Measurements from ENCODE around the gene PSME3IP1. TPM values are rescaled to one million over a fixed set of nuclear protein-coding genes. Genes with fewer than 3 reads are reported as not detected.

The PSME3IP1 gene
- total RNA-seq, 5 donors from 2014 or later (not counting 1 experiment from before 2014, with no cell fraction given), result 132 to 145 (median 144) TPM

- no peak overlapping the region for H3K4me3 ChIP-seq (ENCODE audit: control insufficient read depth in 1 of 2, extremely low read depth in 1 of 2, low read length in 1 of 2)
- POLR2A ChIA-PET, result no interaction called here
- Mint-ChIP-seq H3K4me1 (peaks cover 11 to 17% (median 17%) of the 10 kb centered on the region in 3 donors), H3K9me3 (no peaks in the 10 kb centered on the region), H3K27ac (no peak overlapping the region), H3K4me3 (no peak overlapping the region), H3K36me3 (no peaks in the 10 kb centered on the region), H3K27me3 (no peaks in the 10 kb centered on the region)
- ATAC-seq (replicated peaks in 1 of 4), result no peak
- peaks cover 0 to 20% of the 10 kb centered on the region in 2 experiments for H3K4me1 ChIP-seq (ENCODE audit: control insufficient read depth in 1 of 2, extremely low read depth in 1 of 2, insufficient read depth in 2 of 2, low read length in 2 of 2)
- H3K36me3 ChIP-seq (ENCODE audit: control insufficient read depth in 2 of 2, extremely low read depth in 1 of 2, insufficient read depth in 1 of 2, low read length in 1 of 2), result no peaks in the 10 kb centered on the region
- H3K9me3 ChIP-seq, result no peaks in the 10 kb centered on the region
- CTCF ChIA-PET, result no interaction called here
- WGBS (ENCODE audit: insufficient coverage), result no CpG with 5 or more reads among the region's 1 CpG
- H3K27ac ChIP-seq (ENCODE audit: low read length), result no peak overlapping the region
- no peaks in the 10 kb centered on the region for H3K27me3 ChIP-seq (replicated peaks in 1 of 2; ENCODE audit: control insufficient read depth in 2 of 2, extremely low read depth in 1 of 2, insufficient read depth in 2 of 2, low read length in 1 of 2)
- DNase-seq, result no peak
Observed at GRCh38 chr16:57108432-57108831, 77.4 kb downstream of the PSME3IP1 start.

GRCh38 chr16:57107321-57107922 lies 78.4 kb downstream of the PSME3IP1 start:
- DNase-seq, result no peak
- Mint-ChIP-seq H3K9me3 (no peaks in the 10 kb centered on the region), H3K27me3 (no peaks in the 10 kb centered on the region), H3K27ac (no peak overlapping the region), H3K4me1 (peaks cover 12 to 17% (median 17%) of the 10 kb centered on the region in 3 donors), H3K36me3 (no peaks in the 10 kb centered on the region), H3K4me3 (no peak overlapping the region)
- WGBS (ENCODE audit: insufficient coverage), result 88% methylated on average over 8 of the region's 9 CpGs
- POLR2A ChIA-PET, result no interaction called here
- Histone ChIP-seq H3K27me3 (replicated peaks in 1 of 2; ENCODE audit: control insufficient read depth in 2 of 2, extremely low read depth in 1 of 2, insufficient read depth in 2 of 2, low read length in 1 of 2) (no peaks in the 10 kb centered on the region), H3K9me3 (no peaks in the 10 kb centered on the region), H3K4me3 (ENCODE audit: control insufficient read depth in 1 of 2, extremely low read depth in 1 of 2, low read length in 1 of 2) (no peak overlapping the region), H3K27ac (ENCODE audit: low read length) (no peak overlapping the region), H3K4me1 (ENCODE audit: control insufficient read depth in 1 of 2, extremely low read depth in 1 of 2, insufficient read depth in 2 of 2, low read length in 2 of 2) (peaks cover 0 to 20% of the 10 kb centered on the region in 2 experiments), H3K36me3 (ENCODE audit: control insufficient read depth in 2 of 2, extremely low read depth in 1 of 2, insufficient read depth in 1 of 2, low read length in 1 of 2) (no peaks in the 10 kb centered on the region)
- CTCF ChIA-PET, result interaction anchor here in 1 of 2 donors (0.6 kb wide), 1 partner anchor 18 kb away, joined by 3 read pairs; no protein-coding TSS in a partner anchor
- no peak for ATAC-seq (replicated peaks in 1 of 4)

GRCh38 chr16:57106767-57107166 lies 79.1 kb downstream of the PSME3IP1 start:
- no peak overlapping the region for H3K27ac Mint-ChIP-seq
- no peak overlapping the region for H3K4me3 Mint-ChIP-seq
- H3K27me3 Mint-ChIP-seq, result no peaks in the 10 kb centered on the region
- ChIA-PET CTCF (interaction anchor here (0.5 to 0.6 kb wide), 2 partner anchors 18 to 1634 kb away, joined by 3 read pairs; no protein-coding TSS in a partner anchor), POLR2A (no interaction called here)
- H3K36me3 Mint-ChIP-seq, result no peaks in the 10 kb centered on the region
- H3K27ac ChIP-seq (ENCODE audit: low read length), result no peak overlapping the region
- no peaks in the 10 kb centered on the region for H3K9me3 ChIP-seq
- ATAC-seq (replicated peaks in 1 of 4) (no peak), DNase-seq (no peak)
- H3K9me3 Mint-ChIP-seq, result no peaks in the 10 kb centered on the region
- peaks cover 12 to 17% (median 17%) of the 10 kb centered on the region in 3 donors for H3K4me1 Mint-ChIP-seq
- H3K36me3 ChIP-seq (ENCODE audit: control insufficient read depth in 2 of 2, extremely low read depth in 1 of 2, insufficient read depth in 1 of 2, low read length in 1 of 2), result no peaks in the 10 kb centered on the region
- WGBS (ENCODE audit: insufficient coverage), result 100% methylated on average over 1 of the region's 2 CpGs
- H3K4me3 ChIP-seq (ENCODE audit: control insufficient read depth in 1 of 2, extremely low read depth in 1 of 2, low read length in 1 of 2), result no peak overlapping the region
- no peaks in the 10 kb centered on the region for H3K27me3 ChIP-seq (replicated peaks in 1 of 2; ENCODE audit: control insufficient read depth in 2 of 2, extremely low read depth in 1 of 2, insufficient read depth in 2 of 2, low read length in 1 of 2)
- H3K4me1 ChIP-seq (ENCODE audit: control insufficient read depth in 1 of 2, extremely low read depth in 1 of 2, insufficient read depth in 2 of 2, low read length in 2 of 2), result peaks cover 0 to 20% of the 10 kb centered on the region in 2 experiments

GRCh38 chr16:57105184-57105583 lies 80.7 kb downstream of the PSME3IP1 start:
- H3K27ac ChIP-seq (ENCODE audit: low read length), result no peak overlapping the region
- H3K36me3 ChIP-seq (ENCODE audit: control insufficient read depth in 2 of 2, extremely low read depth in 1 of 2, insufficient read depth in 1 of 2, low read length in 1 of 2), result no peaks in the 10 kb centered on the region
- H3K9me3 Mint-ChIP-seq, result no peaks in the 10 kb centered on the region
- ChIA-PET CTCF (no interaction called here), POLR2A (no interaction called here)
- no peaks in the 10 kb centered on the region for H3K27me3 ChIP-seq (replicated peaks in 1 of 2; ENCODE audit: control insufficient read depth in 2 of 2, extremely low read depth in 1 of 2, insufficient read depth in 2 of 2, low read length in 1 of 2)
- no peak overlapping the region for H3K4me3 Mint-ChIP-seq
- H3K4me1 ChIP-seq (ENCODE audit: control insufficient read depth in 1 of 2, extremely low read depth in 1 of 2, insufficient read depth in 2 of 2, low read length in 2 of 2), result peaks cover 0 to 20% of the 10 kb centered on the region in 2 experiments
- H3K4me3 ChIP-seq (ENCODE audit: control insufficient read depth in 1 of 2, extremely low read depth in 1 of 2, low read length in 1 of 2), result no peak overlapping the region
- 84% methylated on average over 3 of the region's 7 CpGs for WGBS (ENCODE audit: insufficient coverage)
- H3K27me3 Mint-ChIP-seq, result no peaks in the 10 kb centered on the region
- H3K27ac Mint-ChIP-seq, result no peak overlapping the region
- DNase-seq, result no peak
- H3K9me3 ChIP-seq, result no peaks in the 10 kb centered on the region
- no peaks in the 10 kb centered on the region for H3K36me3 Mint-ChIP-seq
- ATAC-seq (replicated peaks in 1 of 4), result no peak
- peaks cover 12 to 23% (median 17%) of the 10 kb centered on the region in 3 donors for H3K4me1 Mint-ChIP-seq

- H3K4me1 ChIP-seq (ENCODE audit: control insufficient read depth in 1 of 2, extremely low read depth in 1 of 2, insufficient read depth in 2 of 2, low read length in 2 of 2), result peaks cover 0 to 20% of the 10 kb centered on the region in 2 experiments
- no peaks in the 10 kb centered on the region for H3K27me3 ChIP-seq (replicated peaks in 1 of 2; ENCODE audit: control insufficient read depth in 2 of 2, extremely low read depth in 1 of 2, insufficient read depth in 2 of 2, low read length in 1 of 2)
- ATAC-seq (replicated peaks in 1 of 4), result no peak
- POLR2A ChIA-PET, result no interaction called here
- H3K36me3 ChIP-seq (ENCODE audit: control insufficient read depth in 2 of 2, extremely low read depth in 1 of 2, insufficient read depth in 1 of 2, low read length in 1 of 2), result no peaks in the 10 kb centered on the region
- H3K27ac Mint-ChIP-seq, result no peak overlapping the region
- no peak overlapping the region for H3K4me3 ChIP-seq (ENCODE audit: control insufficient read depth in 1 of 2, extremely low read depth in 1 of 2, low read length in 1 of 2)
- H3K9me3 ChIP-seq, result no peaks in the 10 kb centered on the region
- CTCF ChIA-PET, result no interaction called here
- peaks cover 12 to 23% (median 17%) of the 10 kb centered on the region in 3 donors for H3K4me1 Mint-ChIP-seq
- no peak for DNase-seq
- no peaks in the 10 kb centered on the region for H3K9me3 Mint-ChIP-seq
- no peaks in the 10 kb centered on the region for H3K27me3 Mint-ChIP-seq
- WGBS (ENCODE audit: insufficient coverage), result 50% methylated on average over 3 of the region's 3 CpGs
- no peak overlapping the region for H3K4me3 Mint-ChIP-seq
- no peak overlapping the region for H3K27ac ChIP-seq (ENCODE audit: low read length)
- no peaks in the 10 kb centered on the region for H3K36me3 Mint-ChIP-seq
Observed at GRCh38 chr16:57104706-57105105, 81.1 kb downstream of the PSME3IP1 start.

GRCh38 chr16:57102888-57103851 lies 82.7 kb downstream of the PSME3IP1 start:
- ChIA-PET CTCF (no interaction called here), POLR2A (no interaction called here)
- Mint-ChIP-seq H3K36me3 (no peaks in the 10 kb centered on the region), H3K4me3 (no peak overlapping the region), H3K9me3 (no peaks in the 10 kb centered on the region), H3K27ac (no peak overlapping the region), H3K4me1 (peaks cover 12 to 23% (median 17%) of the 10 kb centered on the region in 3 donors), H3K27me3 (no peaks in the 10 kb centered on the region)
- WGBS (ENCODE audit: insufficient coverage), result 89% methylated on average over 8 of the region's 16 CpGs
- Histone ChIP-seq H3K4me1 (ENCODE audit: control insufficient read depth in 1 of 2, extremely low read depth in 1 of 2, insufficient read depth in 2 of 2, low read length in 2 of 2) (peaks cover 0 to 20% of the 10 kb centered on the region in 2 experiments), H3K36me3 (ENCODE audit: control insufficient read depth in 2 of 2, extremely low read depth in 1 of 2, insufficient read depth in 1 of 2, low read length in 1 of 2) (no peaks in the 10 kb centered on the region), H3K4me3 (ENCODE audit: control insufficient read depth in 1 of 2, extremely low read depth in 1 of 2, low read length in 1 of 2) (no peak overlapping the region), H3K27me3 (replicated peaks in 1 of 2; ENCODE audit: control insufficient read depth in 2 of 2, extremely low read depth in 1 of 2, insufficient read depth in 2 of 2, low read length in 1 of 2) (no peaks in the 10 kb centered on the region), H3K9me3 (no peaks in the 10 kb centered on the region), H3K27ac (ENCODE audit: low read length) (no peak overlapping the region)
- ATAC-seq (replicated peaks in 1 of 4) (no peak), DNase-seq (no peak)
